ENCODE data around the gene SYT6. TPM values are rescaled to one million over a fixed set of nuclear protein-coding genes. Genes with fewer than 3 reads are reported as not detected.

The SYT6 gene
- total and polyA plus RNA-seq, 2 donors (not counting 1 experiment from before 2014, with no cell fraction given), result not detected

DNA sequence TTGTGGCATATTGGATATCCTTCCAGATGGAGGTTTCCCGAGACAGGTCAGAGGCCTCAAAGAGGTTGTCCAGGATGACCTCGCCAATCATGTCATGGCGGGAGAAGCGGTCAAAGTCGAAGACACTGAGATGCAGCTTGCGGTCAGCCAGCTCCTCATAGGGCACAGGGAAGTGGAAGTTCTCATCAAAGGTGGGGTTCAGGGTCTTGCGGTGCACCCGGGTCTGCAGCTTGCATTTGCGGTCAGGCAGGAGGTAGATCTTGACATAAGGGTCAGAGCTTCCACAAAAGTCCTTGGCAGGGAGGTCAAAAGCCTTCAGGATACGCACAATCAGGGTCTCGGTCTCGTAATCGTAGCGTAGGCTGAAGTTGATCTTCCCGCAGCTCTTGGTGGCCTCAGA is 16.2 kb downstream of the SYT6 start:
- DNase-seq (ENCODE audit: low read depth in 2 of 2), result no peak
- Histone ChIP-seq H3K27me3 (ENCODE audit: control insufficient read depth, insufficient read depth, low read length) (peaks cover 3% of the 10 kb centered on the region), H4K20me1 (ENCODE audit: control insufficient read depth, extremely low read depth, insufficient read depth, low read length) (no peaks in the 10 kb centered on the region), H3K79me2 (ENCODE audit: control insufficient read depth, insufficient read depth, low read length) (no peaks in the 10 kb centered on the region), H3K9me3 (ENCODE audit: control insufficient read depth, insufficient read depth, low read depth, low read length) (no peaks in the 10 kb centered on the region), H3K4me3 (replicated peaks in 1 of 4; ENCODE audit: control extremely low read depth in 1 of 4, insufficient read depth in 1 of 4, low read depth in 3 of 4, low read length in 4 of 4) (no peak overlapping the region), H2AFZ (ENCODE audit: low read length) (no peak overlapping the region), H3K4me2 (ENCODE audit: extremely low read depth, insufficient read depth, low read length) (no peak overlapping the region), H3K4me1 (ENCODE audit: control insufficient read depth, extremely low read depth, insufficient read depth, low read length) (no peaks in the 10 kb centered on the region), H3K36me3 (ENCODE audit: control insufficient read depth, insufficient read depth, low read length) (no peaks in the 10 kb centered on the region), H3K27ac (ENCODE audit: insufficient read depth, low read length) (no peak overlapping the region), H3K9ac (ENCODE audit: insufficient read depth, low read length) (no peak overlapping the region)
- TF ChIP-seq, protein P1, sequence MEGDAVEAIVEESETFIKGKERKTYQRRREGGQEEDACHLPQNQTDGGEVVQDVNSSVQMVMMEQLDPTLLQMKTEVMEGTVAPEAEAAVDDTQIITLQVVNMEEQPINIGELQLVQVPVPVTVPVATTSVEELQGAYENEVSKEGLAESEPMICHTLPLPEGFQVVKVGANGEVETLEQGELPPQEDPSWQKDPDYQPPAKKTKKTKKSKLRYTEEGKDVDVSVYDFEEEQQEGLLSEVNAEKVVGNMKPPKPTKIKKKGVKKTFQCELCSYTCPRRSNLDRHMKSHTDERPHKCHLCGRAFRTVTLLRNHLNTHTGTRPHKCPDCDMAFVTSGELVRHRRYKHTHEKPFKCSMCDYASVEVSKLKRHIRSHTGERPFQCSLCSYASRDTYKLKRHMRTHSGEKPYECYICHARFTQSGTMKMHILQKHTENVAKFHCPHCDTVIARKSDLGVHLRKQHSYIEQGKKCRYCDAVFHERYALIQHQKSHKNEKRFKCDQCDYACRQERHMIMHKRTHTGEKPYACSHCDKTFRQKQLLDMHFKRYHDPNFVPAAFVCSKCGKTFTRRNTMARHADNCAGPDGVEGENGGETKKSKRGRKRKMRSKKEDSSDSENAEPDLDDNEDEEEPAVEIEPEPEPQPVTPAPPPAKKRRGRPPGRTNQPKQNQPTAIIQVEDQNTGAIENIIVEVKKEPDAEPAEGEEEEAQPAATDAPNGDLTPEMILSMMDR (conservative IDR thresholded peaks at IDR 0.05 in 1 of 2, IDR thresholded peaks at IDR 0.05 in 1 of 2; ENCODE audit: low read depth in 1 of 2, low read length in 2 of 2), result no peak
- no peak for TF ChIP-seq EZH2 (IDR thresholded peaks at IDR 0.05; ENCODE audit: low read length, missing control alignments)

DNA sequence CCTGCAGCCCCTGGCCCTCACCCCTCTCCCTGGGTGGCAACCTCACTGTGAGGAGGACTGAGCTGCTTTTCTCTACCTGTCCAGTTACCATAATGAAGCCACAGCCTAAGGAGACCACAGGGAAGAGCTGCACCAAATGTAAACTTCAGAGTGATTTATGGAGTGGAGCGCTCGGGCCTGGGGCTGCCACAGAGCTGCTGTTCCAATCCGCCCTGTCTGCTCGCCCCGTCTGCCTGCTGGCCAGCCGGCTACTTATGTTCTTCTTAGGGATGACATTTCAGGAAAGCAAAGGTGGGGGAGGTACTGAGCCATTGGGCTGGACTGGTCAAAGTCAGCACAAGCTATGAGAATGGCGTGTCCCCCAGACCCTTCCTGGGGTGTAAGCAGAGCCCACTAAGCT is 17.9 kb downstream of the SYT6 start:
- Histone ChIP-seq H4K20me1 (ENCODE audit: control insufficient read depth, extremely low read depth, insufficient read depth, low read length) (no peaks in the 10 kb centered on the region), H3K27me3 (ENCODE audit: control insufficient read depth, insufficient read depth, low read length) (peaks cover 3% of the 10 kb centered on the region), H3K27ac (ENCODE audit: insufficient read depth, low read length) (no peak overlapping the region), H3K9ac (ENCODE audit: insufficient read depth, low read length) (no peak overlapping the region), H3K4me2 (ENCODE audit: extremely low read depth, insufficient read depth, low read length) (no peak overlapping the region), H3K4me3 (replicated peaks in 1 of 4; ENCODE audit: control extremely low read depth in 1 of 4, insufficient read depth in 1 of 4, low read depth in 3 of 4, low read length in 4 of 4) (no peak overlapping the region), H3K36me3 (ENCODE audit: control insufficient read depth, insufficient read depth, low read length) (no peaks in the 10 kb centered on the region), H3K4me1 (ENCODE audit: control insufficient read depth, extremely low read depth, insufficient read depth, low read length) (no peaks in the 10 kb centered on the region), H2AFZ (ENCODE audit: low read length) (no peak overlapping the region), H3K79me2 (ENCODE audit: control insufficient read depth, insufficient read depth, low read length) (no peaks in the 10 kb centered on the region), H3K9me3 (ENCODE audit: control insufficient read depth, insufficient read depth, low read depth, low read length) (no peaks in the 10 kb centered on the region)
- DNase-seq (ENCODE audit: low read depth in 2 of 2), result no peak
- no peak for TF ChIP-seq EZH2 (IDR thresholded peaks at IDR 0.05; ENCODE audit: low read length, missing control alignments)

DNA sequence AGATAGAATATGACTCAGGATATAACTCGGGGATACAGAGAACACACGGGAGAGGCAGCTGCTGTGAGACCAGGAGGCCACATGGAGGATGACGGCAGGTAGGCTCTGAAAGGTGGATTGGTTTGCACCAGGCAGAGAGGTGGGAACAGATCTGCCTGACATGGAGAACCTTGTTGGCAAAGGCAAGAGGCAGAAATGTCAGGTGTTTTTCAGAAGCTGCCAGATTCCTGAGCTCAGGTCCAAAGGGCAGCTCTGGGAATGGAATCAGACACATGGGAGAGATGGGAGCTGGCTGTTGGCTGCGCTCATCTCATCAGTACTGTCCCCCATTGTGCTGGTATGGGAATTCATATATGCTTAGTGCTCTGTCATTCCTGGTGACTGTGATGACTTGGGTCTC is 19.2 kb downstream of the SYT6 start:
- no peak overlapping the region for H2AFZ ChIP-seq (ENCODE audit: low read length)
- no peak overlapping the region for H3K4me3 ChIP-seq (replicated peaks in 1 of 4; ENCODE audit: control extremely low read depth in 1 of 4, insufficient read depth in 1 of 4, low read depth in 3 of 4, low read length in 4 of 4)
- H3K9ac ChIP-seq (ENCODE audit: insufficient read depth, low read length), result no peak overlapping the region
- no peaks in the 10 kb centered on the region for H3K79me2 ChIP-seq (ENCODE audit: control insufficient read depth, insufficient read depth, low read length)
- no peak overlapping the region for H3K4me2 ChIP-seq (ENCODE audit: extremely low read depth, insufficient read depth, low read length)
- no peak overlapping the region for H3K27ac ChIP-seq (ENCODE audit: insufficient read depth, low read length)
- no peaks in the 10 kb centered on the region for H3K4me1 ChIP-seq (ENCODE audit: control insufficient read depth, extremely low read depth, insufficient read depth, low read length)
- no peak for DNase-seq (ENCODE audit: low read depth in 2 of 2)
- no peaks in the 10 kb centered on the region for H3K9me3 ChIP-seq (ENCODE audit: control insufficient read depth, insufficient read depth, low read depth, low read length)
- TF ChIP-seq EZH2 (IDR thresholded peaks at IDR 0.05; ENCODE audit: low read length, missing control alignments), result no peak
- TF ChIP-seq, protein P1 (conservative IDR thresholded peaks at IDR 0.05 in 1 of 2, IDR thresholded peaks at IDR 0.05 in 1 of 2; ENCODE audit: low read depth in 1 of 2, low read length in 2 of 2), result no peak
- no peaks in the 10 kb centered on the region for H3K36me3 ChIP-seq (ENCODE audit: control insufficient read depth, insufficient read depth, low read length)
- H3K27me3 ChIP-seq (ENCODE audit: control insufficient read depth, insufficient read depth, low read length), result peaks cover 3% of the 10 kb centered on the region
- no peaks in the 10 kb centered on the region for H4K20me1 ChIP-seq (ENCODE audit: control insufficient read depth, extremely low read depth, insufficient read depth, low read length)
